GM19023 (cell line): ENCODE data around the gene COMMD3.
"Not testable (repeated sequence)": the region's sequence is repeated elsewhere in the genome, so short reads cannot be mapped to it uniquely, and the experiment has no call there.

Source experiments
- ATAC-seq: cut with Tn5 transposase; IDR thresholded peaks from one replicate; pipeline ENCODE4 v1.9.1; 2021; ENCODE audit warnings: mild to moderate bottlenecking, moderate library complexity; ENCODE audit not compliant: unreplicated experiment

The COMMD3 gene

GRCh38 chr10:22338185-22338900 lies 22.2 kb downstream of the COMMD3 start:
- no peak for ATAC-seq

- no peak for ATAC-seq
Observed at GRCh38 chr10:22338931-22339330, 22.7 kb downstream of the COMMD3 start.

- no peak for ATAC-seq
Observed at GRCh38 chr10:22339761-22340328, 23.7 kb downstream of the COMMD3 start.

- peak; percentile 40 for ATAC-seq
Observed at GRCh38 chr10:22340329-22341189, 24.4 kb downstream of the COMMD3 start.

GRCh38 chr10:22341190-22341925 lies 25.2 kb downstream of the COMMD3 start:
- ATAC-seq, result peak; percentile 19

- no peak for ATAC-seq
Observed at GRCh38 chr10:22341926-22342196, 25.7 kb downstream of the COMMD3 start.

GRCh38 chr10:22342421-22342820 lies 26.2 kb downstream of the COMMD3 start:
- no peak for ATAC-seq

- no peak for ATAC-seq
Observed at GRCh38 chr10:22343731-22344130, 27.5 kb downstream of the COMMD3 start.

- no peak for ATAC-seq
Observed at GRCh38 chr10:22344249-22344648, 28.1 kb downstream of the COMMD3 start.

- ATAC-seq, result no peak
Observed at GRCh38 chr10:22344781-22345300, 28.7 kb downstream of the COMMD3 start.

GRCh38 chr10:22345301-22346095 lies 29.3 kb downstream of the COMMD3 start, which contains the start of gene SPAG6:
SPAG6 (plus strand) TSS chr10:22345496; CDS start chr10:22345612, 116 bp downstream.
- ATAC-seq, result peak; percentile 41

GRCh38 chr10:22346096-22346661 lies 30.0 kb downstream of the COMMD3 start:
- ATAC-seq, result no peak

- ATAC-seq, result no peak
Observed at GRCh38 chr10:22349755-22350154, 33.6 kb downstream of the COMMD3 start.

GRCh38 chr10:22351131-22351703 lies 35.0 kb downstream of the COMMD3 start:
- no peak for ATAC-seq

- no peak for ATAC-seq
Observed at GRCh38 chr10:22356324-22356873, 40.2 kb downstream of the COMMD3 start.

GRCh38 chr10:22357770-22358169 lies 41.6 kb downstream of the COMMD3 start:
- ATAC-seq, result not testable (repeated sequence)

- no peak for ATAC-seq
Observed at GRCh38 chr10:22363305-22363704, 47.1 kb downstream of the COMMD3 start.

GRCh38 chr10:22364407-22365140 lies 48.4 kb downstream of the COMMD3 start:
- ATAC-seq, result no peak
